ENCODE measurements around the gene ZNF860.

The ZNF860 gene

DNA sequence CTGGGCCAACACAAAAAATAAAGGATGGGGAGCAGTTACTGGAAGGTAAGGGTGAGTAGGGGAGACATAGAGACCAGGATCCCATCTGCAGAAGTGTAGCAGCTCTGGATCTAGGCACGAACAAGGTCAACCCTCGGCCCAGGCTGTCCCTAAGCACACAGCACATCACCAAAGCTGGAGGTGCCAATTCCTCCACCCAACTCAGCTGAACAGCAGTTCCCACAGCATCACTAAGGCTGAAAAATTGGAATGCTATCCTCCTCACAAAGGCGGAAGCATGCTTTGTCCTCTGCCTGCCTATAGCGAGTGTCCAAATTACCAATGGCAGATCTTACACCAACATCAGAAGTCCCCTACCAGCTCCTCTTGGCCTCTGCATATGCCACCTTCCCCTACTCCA is 34.4 kb upstream of the ZNF860 start:
- TF ChIP-seq, protein P1, sequence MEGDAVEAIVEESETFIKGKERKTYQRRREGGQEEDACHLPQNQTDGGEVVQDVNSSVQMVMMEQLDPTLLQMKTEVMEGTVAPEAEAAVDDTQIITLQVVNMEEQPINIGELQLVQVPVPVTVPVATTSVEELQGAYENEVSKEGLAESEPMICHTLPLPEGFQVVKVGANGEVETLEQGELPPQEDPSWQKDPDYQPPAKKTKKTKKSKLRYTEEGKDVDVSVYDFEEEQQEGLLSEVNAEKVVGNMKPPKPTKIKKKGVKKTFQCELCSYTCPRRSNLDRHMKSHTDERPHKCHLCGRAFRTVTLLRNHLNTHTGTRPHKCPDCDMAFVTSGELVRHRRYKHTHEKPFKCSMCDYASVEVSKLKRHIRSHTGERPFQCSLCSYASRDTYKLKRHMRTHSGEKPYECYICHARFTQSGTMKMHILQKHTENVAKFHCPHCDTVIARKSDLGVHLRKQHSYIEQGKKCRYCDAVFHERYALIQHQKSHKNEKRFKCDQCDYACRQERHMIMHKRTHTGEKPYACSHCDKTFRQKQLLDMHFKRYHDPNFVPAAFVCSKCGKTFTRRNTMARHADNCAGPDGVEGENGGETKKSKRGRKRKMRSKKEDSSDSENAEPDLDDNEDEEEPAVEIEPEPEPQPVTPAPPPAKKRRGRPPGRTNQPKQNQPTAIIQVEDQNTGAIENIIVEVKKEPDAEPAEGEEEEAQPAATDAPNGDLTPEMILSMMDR (IDR thresholded peaks at IDR 0.05; ENCODE audit: low read depth, low read length), result no peak
- TF ChIP-seq, protein P2, sequence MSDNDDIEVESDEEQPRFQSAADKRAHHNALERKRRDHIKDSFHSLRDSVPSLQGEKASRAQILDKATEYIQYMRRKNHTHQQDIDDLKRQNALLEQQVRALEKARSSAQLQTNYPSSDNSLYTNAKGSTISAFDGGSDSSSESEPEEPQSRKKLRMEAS (IDR thresholded peaks at IDR 0.05; ENCODE audit: low read depth, low read length), result no peak
- no peak for TF ChIP-seq POLR2A (IDR thresholded peaks at IDR 0.05; ENCODE audit: extremely low read depth, insufficient read length)
- TF ChIP-seq MYC (IDR thresholded peaks at IDR 0.05; ENCODE audit: low read depth, low read length), result no peak
- H3K4me3 ChIP-seq (ENCODE audit: low read depth, low read length), result no peak overlapping the region
- no peak for DNase-seq (ENCODE audit: low read depth)

DNA sequence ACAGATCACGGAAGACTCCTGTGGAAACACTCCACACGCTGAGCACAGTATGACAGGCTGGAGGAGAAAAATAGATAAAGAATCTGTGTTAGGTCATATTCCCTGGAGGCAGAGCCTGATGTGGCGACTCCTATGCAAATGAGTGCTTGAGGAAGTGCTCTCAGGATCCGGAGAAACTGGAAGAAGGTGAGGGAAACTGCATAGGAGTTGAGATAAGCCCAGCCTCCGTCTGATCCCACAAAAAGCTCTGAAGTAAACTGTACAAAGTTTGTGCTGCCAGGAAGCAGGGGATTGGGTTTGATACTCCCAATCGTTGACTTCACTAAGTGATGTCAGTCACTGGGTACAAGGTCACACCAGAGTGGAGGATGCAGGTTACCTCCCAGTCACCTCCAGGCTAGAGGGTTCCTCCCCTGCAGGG is 33.9 kb upstream of the ZNF860 start:
- TF ChIP-seq MYC (IDR thresholded peaks at IDR 0.05; ENCODE audit: low read depth, low read length) (no peak), POLR2A (IDR thresholded peaks at IDR 0.05; ENCODE audit: extremely low read depth, insufficient read length) (no peak)
- TF ChIP-seq, protein P1 (IDR thresholded peaks at IDR 0.05; ENCODE audit: low read depth, low read length), result no peak
- TF ChIP-seq, protein P2 (IDR thresholded peaks at IDR 0.05; ENCODE audit: low read depth, low read length), result no peak
- H3K4me3 ChIP-seq (ENCODE audit: low read depth, low read length), result no peak overlapping the region
- DNase-seq (ENCODE audit: low read depth), result no peak

DNA sequence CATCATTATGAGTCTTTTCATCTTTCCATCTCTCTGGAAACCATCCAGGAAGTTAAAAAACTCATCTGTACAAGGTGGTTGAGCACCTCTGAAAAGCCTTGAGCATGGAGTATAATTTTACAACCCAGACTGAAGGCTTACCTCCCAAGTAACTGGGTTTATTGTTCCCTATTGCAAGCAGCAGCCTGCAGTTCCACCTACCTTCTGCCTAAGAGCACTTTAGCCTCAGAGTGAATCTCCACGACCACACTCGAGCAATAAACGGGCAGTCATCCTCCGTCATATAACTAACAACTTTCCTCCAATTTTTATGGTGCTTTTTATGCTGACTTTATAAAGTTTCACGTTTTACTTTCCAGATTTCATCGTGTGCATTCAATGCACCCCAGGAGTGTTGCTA is 33.3 kb upstream of the ZNF860 start:
- DNase-seq (ENCODE audit: low read depth), result no peak
- TF ChIP-seq, protein P2 (IDR thresholded peaks at IDR 0.05; ENCODE audit: low read depth, low read length), result no peak
- TF ChIP-seq POLR2A (IDR thresholded peaks at IDR 0.05; ENCODE audit: extremely low read depth, insufficient read length), result no peak
- no peak for TF ChIP-seq MYC (IDR thresholded peaks at IDR 0.05; ENCODE audit: low read depth, low read length)
- TF ChIP-seq, protein P1 (IDR thresholded peaks at IDR 0.05; ENCODE audit: low read depth, low read length), result no peak
- H3K4me3 ChIP-seq (ENCODE audit: low read depth, low read length), result no peak overlapping the region

DNA sequence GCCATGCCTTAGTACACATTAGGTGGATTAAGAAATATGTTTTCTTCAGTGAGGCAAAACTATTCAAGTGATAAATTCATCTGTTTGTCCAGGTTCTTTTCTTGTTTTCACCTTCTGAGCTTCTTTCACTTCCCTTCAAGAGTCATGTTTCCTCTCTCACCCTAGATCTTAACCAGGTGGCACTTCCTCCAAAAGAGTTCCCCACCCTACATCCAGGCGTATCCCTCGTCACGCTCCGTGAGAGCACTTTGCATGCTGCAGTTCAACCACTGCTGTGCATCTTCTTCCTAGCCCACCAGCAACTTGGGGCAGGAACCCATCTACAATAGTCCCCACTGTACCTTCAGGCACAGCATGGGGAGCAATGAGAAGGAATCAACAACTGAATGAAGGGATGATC is 29.3 kb upstream of the ZNF860 start:
- DNase-seq (ENCODE audit: low read depth), result no peak
- TF ChIP-seq, protein P2 (IDR thresholded peaks at IDR 0.05; ENCODE audit: low read depth, low read length), result no peak
- TF ChIP-seq, protein P1 (IDR thresholded peaks at IDR 0.05; ENCODE audit: low read depth, low read length), result no peak
- TF ChIP-seq POLR2A (IDR thresholded peaks at IDR 0.05; ENCODE audit: extremely low read depth, insufficient read length) (no peak), MYC (IDR thresholded peaks at IDR 0.05; ENCODE audit: low read depth, low read length) (no peak)
- no peak overlapping the region for H3K4me3 ChIP-seq (ENCODE audit: low read depth, low read length)

DNA sequence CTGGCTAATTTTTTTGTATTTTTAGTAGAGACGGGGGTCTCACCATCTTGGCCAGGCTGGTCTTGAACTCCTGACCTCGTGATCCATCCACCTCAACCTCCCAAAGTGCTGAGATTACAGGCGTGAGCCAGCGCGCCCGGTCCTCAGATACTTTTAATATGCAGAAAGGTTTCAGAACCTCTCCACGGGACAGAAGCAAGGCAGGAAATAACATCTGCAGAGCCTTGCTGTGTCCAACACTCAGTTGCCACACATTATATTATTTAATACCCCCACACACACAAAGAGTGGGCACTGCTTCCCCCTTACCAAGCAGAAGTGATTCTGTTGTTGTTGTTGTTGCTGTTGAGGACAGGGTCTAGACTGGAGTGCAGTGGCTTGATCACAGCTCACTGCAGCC is 28.5 kb upstream of the ZNF860 start:
- DNase-seq (ENCODE audit: low read depth), result no peak
- H3K4me3 ChIP-seq (ENCODE audit: low read depth, low read length), result no peak overlapping the region

More for the DNA sequence above, 28.5 kb upstream of the ZNF860 start:
- TF ChIP-seq POLR2A (IDR thresholded peaks at IDR 0.05; ENCODE audit: extremely low read depth, insufficient read length) (no peak), MYC (IDR thresholded peaks at IDR 0.05; ENCODE audit: low read depth, low read length) (no peak)
- TF ChIP-seq, protein P1 (IDR thresholded peaks at IDR 0.05; ENCODE audit: low read depth, low read length), result no peak
- TF ChIP-seq, protein P2 (IDR thresholded peaks at IDR 0.05; ENCODE audit: low read depth, low read length), result no peak
